ENCODE results near the gene RHEBL1. TPM values are rescaled to one million over a fixed set of nuclear protein-coding genes. Genes with fewer than 3 reads are reported as not detected.

The RHEBL1 gene
- polyA plus RNA-seq, 3 donors: 1.6 to 2.2 (median 2.1) TPM

DNA sequence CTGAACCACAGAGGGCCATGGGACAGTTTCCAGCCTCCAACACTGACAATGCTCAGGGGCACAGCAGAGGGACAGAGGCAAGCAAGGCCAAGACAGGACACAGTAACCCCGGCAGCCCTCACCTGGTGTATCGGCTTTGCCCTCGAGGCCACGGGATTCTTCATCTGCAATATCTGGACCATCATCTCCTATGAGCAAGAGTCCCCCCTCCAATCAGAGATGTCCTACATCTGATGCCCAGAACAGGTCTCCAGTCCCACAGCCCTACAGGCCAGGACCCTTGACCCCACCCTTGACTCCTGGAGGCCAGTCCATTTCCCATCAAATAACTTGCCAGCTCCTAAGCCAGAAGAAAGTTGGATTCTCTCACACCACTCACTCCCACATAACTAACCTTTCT lies 26.5 kb downstream of the RHEBL1 start:
- DNase-seq (ENCODE audit: extremely low read depth in 1 of 11, low read depth in 9 of 11, low spot score in 4 of 11): no peak

DNA sequence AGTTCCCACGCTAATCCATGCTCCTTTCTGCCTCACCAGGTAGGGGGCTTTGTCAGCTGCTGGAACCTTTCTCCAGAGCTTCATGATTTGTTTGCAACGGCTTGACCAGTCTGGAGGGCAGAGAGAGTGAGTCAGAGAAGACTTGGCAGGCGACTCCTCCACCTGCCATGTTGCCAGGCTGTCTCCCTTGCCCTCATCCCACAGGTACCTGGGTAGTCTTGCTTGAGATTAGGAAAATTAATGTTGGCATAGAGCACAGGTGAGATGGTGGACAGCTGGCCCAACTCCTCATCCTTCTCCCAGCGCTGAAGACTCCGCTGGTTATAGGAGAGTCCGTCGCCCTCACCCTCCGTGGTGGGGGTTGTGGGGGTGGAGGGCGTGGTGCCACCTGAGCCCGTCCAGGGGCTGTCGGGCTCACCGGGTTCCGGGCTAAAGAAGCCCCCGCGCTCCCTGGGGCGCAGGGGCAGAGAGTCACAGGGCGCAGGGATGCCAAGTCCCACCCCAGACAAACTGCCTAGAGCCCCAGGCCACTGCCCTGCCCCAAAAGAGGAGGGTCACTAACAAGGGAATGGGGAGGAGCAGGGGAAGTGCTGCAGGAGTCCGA lies 27.8 kb downstream of the RHEBL1 start:
- no peak for DNase-seq (ENCODE audit: extremely low read depth in 1 of 11, low read depth in 9 of 11, low spot score in 4 of 11)

DNA sequence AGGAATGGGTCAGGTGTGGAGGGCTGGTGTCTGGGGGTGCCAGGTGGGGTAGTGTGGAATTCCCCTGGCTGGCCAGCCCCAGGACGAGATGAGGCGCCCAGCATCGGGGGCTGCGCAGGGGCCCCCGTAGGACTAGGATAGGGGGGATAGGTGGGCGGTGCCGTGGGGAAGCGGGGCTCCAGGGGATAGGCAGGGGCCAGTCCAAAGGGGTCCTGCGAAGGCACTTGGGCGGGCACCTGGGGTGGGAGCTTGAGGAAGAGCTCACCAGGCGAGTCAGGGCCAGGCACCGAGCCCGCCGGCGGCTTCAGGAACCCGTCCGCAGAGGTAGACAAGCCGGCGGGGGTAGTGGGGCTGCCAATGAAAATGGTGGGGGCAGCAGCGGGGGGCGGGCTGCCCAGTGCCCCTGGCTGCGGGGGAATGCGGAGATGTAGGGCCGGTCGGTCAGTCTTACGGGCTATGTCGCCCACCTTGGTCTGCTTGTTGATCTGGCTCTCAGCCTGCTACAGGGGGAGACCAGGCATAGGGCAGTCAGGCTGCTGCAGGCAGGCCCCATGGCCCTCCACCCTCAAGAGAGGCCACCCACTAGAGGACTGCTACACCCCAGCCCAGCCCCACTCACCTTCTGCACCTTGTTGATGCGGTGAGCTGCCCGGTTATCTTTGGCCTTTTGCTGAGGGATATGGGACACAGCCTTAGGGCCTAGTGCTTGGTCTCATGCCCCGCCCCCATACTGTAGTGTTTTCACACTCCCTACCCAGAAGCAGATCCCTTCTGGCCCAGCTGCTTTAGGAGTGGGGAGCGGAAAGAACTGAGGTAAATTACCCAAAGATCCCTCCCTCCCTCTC lies 28.5 kb downstream of the RHEBL1 start:
- no peak for DNase-seq (ENCODE audit: extremely low read depth in 1 of 11, low read depth in 9 of 11, low spot score in 4 of 11)

DNA sequence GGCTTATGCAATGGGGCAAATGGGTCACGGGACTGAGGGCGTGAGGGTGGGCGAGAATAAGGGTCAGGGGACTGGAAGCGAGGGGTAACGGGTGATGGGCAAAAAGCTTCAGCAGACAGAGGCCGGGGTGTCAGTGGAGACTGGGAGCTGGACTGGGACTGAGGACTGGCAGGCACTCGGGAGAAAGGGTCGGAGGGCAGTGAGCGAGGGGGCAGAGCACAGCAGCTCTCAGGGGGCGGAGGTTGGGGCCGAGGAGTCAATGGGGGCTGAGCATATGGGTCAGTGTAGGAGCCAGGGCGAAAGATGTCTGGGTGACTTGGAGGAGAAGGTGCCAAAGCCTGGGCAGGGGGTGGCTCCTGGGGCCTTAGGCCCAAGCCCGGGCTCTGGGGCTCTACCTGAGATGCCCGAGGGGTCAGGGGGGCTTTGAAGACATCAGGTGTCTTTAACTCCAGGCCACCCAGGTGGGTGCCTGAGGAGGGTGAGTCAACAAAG lies 29.4 kb downstream of the RHEBL1 start:
- DNase-seq (ENCODE audit: extremely low read depth in 1 of 11, low read depth in 9 of 11, low spot score in 4 of 11): no peak

DNA sequence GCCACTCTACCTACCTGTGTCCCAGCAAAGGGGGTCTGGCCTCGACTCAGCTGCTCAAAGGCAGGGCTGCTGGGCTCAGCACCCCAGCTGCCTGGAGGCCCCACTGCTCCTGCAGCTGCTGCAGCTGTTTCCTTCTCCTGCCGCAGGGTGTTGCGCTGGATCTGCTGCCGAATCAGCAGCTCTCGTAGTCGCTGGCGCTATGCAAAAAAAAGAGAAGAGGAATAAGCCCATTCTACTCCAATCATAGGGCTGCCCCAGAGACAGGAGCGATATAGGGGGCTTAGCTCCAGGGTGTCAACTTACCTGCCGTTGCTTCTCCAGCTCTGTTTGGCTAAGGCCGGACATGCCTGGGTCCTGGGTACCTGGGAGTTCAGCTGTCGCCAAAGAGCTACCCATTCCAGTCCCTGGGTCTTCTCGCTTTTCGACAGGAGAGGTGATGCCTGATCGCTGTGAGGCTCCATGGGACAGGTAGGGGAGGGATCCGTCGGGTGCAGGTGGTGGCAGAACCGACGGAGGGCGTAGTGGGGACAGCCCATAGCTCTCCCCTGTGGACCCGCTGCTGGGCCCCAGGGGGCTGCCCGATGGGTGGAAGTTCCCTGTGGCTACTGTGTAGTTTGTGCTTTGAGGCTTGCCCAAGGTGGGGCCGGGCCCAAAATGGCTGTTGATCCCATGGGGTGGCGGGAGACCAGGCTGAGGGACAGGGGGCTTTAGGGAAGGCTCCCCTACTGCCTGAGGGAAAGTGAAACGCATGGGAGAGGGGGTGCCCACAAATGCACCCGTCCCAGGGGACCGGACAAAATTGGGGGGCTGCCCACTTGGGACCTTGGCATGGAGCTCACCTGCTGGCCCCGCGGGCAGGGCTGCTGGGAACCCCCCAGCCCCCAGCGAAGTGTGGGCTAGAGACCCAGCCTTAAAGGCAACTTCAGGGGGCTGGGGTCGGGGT lies 30.1 kb downstream of the RHEBL1 start:
- no peak for DNase-seq (ENCODE audit: extremely low read depth in 1 of 11, low read depth in 9 of 11, low spot score in 4 of 11)

DNA sequence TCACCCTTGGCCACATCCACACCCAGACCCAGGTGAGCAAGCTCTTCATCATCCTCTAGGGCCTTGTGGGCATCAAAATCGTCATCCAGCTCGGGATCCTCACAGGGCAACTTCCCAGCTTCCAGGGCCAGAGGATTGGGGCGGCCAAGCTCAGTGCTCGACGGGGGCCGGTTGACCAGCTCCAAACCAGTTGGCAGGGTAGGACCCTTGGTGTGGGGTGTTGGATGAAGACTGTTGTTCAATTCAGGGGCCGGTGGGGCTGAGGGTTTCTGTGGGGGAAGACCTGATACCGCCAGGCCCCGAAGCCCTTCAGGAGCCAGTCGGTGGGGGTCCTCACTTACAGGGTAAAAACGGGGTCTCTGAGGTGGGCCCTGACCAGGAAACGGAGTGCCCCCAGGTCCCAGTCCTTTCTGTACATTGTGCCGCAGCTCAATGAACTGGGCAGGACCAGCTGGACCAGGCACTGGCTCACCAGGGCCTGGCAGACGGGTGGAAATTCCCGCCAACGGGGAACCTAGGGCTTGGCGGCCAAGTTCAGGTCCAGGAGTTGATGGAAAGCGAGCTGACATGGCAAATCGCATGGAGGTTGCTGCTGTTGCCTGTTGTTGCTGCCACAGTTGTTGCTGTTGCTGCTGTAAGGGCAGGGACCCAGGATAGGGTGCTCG lies 31.4 kb downstream of the RHEBL1 start:
- DNase-seq (ENCODE audit: extremely low read depth in 1 of 11, low read depth in 9 of 11, low spot score in 4 of 11): no peak

DNA sequence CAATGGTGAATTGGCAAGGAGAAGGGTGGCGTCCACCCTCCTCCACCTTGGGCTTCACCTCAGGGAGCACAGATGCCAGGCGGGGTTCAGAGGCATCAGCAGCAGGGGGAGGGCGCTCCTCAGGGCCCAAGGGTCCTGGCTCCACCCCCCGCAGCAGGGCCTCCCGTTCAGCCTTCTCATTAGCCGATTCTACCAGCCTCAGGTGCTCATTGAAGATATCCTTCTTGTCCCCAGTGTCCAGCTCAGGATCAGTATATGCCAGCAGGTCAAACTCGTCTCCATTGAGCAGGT lies 31.9 kb downstream of the RHEBL1 start:
- DNase-seq (ENCODE audit: extremely low read depth in 1 of 11, low read depth in 9 of 11, low spot score in 4 of 11): no peak

DNA sequence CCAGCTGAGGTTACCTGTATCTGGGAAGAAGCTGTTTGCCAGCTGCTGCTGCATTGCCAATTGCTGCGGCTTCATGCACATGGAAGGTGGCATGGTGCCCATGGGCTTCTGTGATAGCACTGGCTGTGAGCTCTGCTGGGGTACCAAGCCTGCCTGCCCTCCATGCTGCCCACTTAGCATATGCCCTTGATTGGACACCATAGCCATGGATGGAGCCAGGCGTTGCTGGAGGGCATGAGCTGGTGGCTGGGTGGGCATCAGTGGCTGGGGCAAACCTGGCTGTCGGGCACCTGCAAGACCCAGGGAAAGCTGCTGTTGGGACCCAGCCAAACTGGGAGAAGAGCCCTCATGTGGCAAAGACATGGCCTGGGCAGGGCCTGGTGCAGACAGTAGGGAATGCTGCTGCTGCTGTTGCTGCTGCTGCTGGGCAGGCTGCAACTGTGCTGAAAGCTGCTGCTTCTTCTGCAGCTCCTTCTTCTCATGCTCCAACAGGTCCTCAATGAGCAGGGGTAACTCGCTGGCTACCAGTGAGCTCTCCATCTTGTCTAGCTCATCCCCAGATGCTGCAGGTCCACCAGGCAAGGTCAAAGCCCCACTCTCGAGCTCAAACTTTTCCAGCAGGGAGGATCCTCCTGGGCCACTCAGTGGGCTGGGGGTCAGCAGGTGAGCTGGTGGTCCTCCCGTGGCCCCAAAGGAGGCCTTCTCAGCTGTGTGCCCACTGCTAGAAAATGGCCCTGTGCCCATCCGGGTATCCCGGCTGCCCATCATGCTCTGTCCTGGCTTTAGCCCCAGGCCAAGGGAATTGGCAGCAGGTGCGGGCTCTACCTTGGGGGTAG lies 32.5 kb downstream of the RHEBL1 start:
- DNase-seq (ENCODE audit: extremely low read depth in 1 of 11, low read depth in 9 of 11, low spot score in 4 of 11): no peak

DNA sequence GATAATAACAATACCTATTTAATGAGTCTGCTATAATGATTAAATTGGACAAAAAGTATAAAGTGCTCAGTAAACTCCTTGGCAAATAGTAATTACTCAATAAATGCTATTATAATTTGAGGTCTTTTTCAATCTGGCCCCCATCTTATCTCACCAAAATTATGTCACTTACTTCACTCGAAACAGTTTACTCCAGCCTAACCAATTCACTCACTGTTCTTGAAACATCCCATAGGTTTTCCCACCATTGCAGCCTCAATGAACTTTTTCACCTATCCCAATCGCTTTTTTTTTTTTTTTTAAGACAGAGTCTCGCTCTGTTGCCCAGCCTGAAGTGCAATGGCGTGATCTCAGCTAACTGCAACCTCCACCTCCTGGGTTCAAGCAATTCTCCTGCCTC lies 33.8 kb downstream of the RHEBL1 start:
- no peak for DNase-seq (ENCODE audit: extremely low read depth in 1 of 11, low read depth in 9 of 11, low spot score in 4 of 11)

DNA sequence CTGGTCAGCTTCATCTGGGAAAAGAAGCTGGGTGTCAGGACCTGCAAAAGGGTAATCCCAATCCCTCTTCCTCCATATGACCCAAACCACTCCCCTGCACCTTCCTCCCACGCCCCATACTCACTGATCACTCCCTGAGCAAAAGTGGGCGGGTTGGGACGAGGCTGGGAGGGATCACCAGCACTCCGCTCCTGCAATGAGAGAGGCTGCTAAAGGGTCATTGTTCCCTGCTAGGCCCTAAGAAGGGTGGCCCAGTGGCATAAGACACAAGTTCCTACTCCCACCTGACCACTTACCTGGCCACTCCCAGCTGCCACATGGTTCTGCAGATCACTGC lies 35.5 kb downstream of the RHEBL1 start:
- no peak for DNase-seq (ENCODE audit: extremely low read depth in 1 of 11, low read depth in 9 of 11, low spot score in 4 of 11)

DNA sequence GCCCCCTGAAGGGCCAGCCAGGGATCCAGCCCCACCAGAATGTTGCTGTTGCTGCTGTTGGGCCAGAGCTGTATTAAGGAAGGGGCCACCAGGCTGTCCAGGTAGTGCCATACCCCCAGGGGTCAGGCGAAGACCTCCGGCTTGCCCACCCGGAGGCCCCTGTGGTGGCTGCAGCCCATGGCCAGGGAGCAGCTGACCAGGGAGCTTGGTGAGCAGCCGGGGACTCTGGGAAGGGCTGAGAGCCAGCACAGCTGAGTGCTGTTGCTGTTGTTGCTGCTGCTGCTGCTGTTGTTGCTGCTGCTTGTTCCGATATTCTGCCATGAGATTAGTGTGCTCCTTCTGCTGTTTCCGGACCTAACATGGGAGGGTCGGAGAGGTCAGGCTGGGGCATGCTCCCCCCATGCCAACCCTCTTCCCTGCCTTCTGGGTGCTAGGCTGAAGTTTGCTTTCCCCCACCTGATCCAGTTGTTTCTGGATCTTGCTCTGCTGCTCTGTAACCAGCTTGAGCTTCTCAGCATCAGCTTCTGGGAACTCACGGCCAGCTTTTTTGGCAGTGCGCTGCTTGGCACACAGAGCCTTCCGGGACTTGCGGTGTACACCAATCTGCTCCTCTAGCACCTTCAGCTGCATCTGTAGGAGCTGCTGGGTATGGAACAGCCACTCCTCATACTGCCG lies 36.0 kb downstream of the RHEBL1 start:
- DNase-seq (ENCODE audit: extremely low read depth in 1 of 11, low read depth in 9 of 11, low spot score in 4 of 11): no peak

DNA sequence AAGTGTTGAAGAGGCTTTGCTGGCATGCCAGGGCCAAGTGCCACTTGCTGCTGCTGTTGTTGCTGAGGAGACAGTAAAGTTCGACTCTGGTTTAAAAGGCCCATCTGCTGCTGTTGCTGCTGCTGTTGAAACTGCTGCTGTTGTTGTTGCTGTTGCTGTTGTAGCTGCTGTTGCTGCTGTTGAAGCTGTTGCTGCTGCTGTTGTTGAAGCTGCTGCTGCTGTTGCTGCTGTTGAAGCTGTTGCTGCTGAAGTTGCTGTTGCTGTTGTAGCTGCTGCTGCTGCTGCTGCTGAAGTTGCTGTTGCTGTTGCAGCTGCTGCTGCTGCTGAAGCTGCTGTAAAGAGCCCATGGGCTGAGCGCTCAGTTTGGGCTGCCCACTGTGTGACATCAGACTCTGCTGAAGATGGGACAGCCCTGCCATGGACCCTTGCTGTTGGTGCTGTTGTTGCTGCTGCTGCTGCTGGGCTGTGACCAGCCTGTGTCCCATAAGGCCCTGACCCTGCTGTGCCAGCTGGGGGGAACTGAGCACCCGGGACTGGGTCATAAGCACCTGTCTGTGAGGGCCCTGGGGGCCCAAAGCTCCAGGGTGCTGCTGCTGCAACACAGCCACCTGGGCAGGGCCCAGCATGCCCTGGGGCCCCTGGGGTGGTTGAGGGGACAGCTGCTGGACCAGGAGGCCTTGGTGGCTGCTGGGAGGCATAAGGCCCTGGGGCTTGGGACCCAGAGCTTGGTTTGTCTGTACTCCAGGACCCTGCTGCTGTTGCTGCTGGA lies 36.9 kb downstream of the RHEBL1 start:
- DNase-seq (ENCODE audit: extremely low read depth in 1 of 11, low read depth in 9 of 11, low spot score in 4 of 11): no peak

DNA sequence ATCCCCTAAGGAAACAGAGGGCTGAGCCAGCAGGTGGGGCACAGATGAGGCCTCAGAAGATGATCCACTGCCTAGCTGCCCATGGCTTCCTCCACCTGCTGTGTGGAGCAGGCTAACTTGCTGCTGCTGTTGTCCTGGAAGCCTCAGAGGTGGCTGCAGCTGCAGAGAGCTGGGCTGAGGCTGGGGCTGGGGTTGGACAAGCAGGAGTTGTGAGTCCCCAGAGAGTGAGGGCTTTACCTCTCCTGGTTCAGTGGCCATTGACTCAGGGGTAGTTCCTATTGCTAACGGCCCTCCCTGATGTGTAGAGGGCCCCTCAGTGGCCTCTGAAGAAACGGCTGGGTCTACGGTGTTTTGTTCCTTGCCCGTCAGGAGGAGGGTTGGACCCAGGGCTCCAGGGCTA lies 37.5 kb downstream of the RHEBL1 start:
- DNase-seq (ENCODE audit: extremely low read depth in 1 of 11, low read depth in 9 of 11, low spot score in 4 of 11): no peak

DNA sequence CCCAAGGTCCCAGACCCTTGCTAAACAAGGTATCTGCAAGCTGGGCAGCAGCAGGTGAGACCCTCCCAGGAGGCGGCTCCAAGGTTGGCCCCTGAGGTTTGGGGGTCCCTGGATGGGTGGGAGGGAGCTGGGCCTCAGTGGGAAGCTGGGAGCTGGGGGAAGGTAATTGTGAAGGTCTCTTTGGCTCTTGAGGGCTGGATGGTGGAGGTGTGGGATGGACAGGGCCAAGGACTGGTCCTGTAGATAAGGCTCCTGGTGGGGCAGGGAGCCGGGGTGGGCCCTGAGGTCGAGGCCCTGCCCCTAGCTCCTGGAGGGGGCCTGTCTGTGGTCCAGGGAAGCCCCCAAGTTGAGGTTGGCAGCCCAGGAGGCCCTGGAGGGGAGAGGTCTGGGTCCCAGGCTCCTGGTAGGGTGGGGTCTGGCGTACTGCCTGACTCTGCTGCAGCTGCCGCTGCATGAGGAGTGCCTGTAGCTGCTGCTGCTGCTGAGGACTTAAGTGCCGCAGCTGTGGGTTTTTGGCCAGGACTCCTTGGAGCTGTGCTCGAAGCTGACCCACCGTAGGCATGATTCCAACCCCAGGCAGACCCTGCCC lies 38.1 kb downstream of the RHEBL1 start:
- DNase-seq (ENCODE audit: extremely low read depth in 1 of 11, low read depth in 9 of 11, low spot score in 4 of 11): no peak

DNA sequence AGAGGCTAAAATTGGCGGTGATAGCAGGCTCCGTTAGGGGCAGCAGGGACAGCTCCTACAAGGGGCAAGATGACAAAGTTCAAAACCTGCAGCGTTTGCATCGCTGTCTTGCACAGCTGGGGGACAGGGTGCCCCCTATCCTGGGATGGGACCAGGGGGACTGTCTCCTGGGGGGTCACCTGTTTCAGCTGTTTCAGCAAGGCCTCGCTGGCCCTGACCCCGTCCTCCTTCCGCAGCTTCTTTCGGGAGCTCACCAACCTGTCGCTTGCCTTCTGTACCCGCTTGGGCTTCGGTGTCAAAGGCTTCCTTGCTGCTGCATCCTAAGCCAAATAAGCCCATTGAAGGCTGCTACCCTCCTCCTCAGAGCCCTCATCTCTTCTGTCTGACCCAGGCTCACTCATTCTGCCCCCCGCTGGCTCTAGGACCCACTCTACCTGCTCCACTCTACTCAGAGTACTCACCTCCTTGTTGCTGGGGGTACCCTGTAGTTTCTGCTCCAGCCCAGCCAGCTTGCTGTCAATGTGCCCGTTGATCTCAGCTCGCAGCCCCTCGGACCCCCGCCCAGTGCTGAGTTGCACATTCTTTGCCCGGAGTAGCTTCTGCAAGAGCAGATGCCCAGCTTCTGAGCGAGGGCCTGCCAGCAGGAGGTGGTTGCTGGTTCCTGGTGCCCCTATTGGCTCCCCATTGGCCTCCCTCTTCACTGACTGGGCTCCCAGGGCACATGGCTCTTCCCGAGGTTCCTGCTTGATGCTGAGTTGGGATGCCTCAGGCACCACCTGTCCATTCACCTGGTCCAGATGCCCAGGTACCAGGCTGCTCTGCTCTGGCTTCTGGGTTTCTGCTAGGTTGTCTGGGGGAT lies 38.8 kb downstream of the RHEBL1 start:
- DNase-seq (ENCODE audit: extremely low read depth in 1 of 11, low read depth in 9 of 11, low spot score in 4 of 11): no peak

DNA sequence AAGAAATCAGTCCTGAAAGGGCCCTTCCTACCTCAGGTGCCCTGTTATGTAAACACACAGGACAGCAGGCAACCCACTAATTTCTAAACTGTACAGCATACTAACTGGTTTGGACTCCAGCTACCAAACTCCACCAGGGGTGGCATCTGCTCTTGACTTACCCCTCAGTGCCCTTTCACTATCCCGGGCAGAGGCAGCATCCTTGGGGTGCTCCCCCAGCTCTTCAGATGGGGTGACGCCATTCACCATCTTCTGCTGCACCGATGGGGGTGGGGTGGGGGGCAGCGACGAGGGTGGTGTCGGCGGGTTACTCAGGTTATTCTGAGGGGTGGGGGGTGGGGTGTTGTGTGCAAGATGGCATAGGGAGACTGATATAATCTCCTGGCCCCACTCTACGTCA lies 39.7 kb downstream of the RHEBL1 start:
- DNase-seq (ENCODE audit: extremely low read depth in 1 of 11, low read depth in 9 of 11, low spot score in 4 of 11): no peak

Data from renal cortex interstitium (tissue), 11 donors.